Chondrocyte (in vitro differentiated cells): ENCODE results near the gene STARD3. TPM values are rescaled to one million over a fixed set of nuclear protein-coding genes. Genes with fewer than 3 reads are reported as not detected.

Experiments used
- DNase-seq: peaks from one replicate; pipeline ENCODE4 v3.0.0; 2021; ENCODE audit warnings: mixed read lengths, low spot score
- H3K27ac Mint-ChIP-seq: one replicate; pipeline ENCODE4 v1.8.0; 2021; ENCODE audit warnings: mild to moderate bottlenecking, moderate library complexity, mixed read lengths; ENCODE audit not compliant: unreplicated experiment
- H3K27me3 Mint-ChIP-seq: 2 replicates; pipeline ENCODE4 v1.8.0; 2021; ENCODE audit warnings: low read depth, mixed read lengths
- H3K36me3 Mint-ChIP-seq: 2 replicates; pipeline ENCODE4 v1.8.0; 2021; ENCODE audit warnings: low read depth, mixed read lengths
- H3K4me1 Mint-ChIP-seq: 2 replicates; pipeline ENCODE4 v1.8.0; 2021; ENCODE audit warnings: low read depth, mild to moderate bottlenecking, mixed read lengths
- H3K4me3 Mint-ChIP-seq: one replicate; pipeline ENCODE4 v1.8.0; 2021; ENCODE audit warnings: mild to moderate bottlenecking, moderate library complexity, mixed read lengths; ENCODE audit not compliant: unreplicated experiment
- H3K9me3 Mint-ChIP-seq: 2 replicates; pipeline ENCODE4 v1.8.0; 2021; ENCODE audit warnings: low read depth, mixed read lengths
- CTCF ChIP-seq: fragments of 200-600 bp; sonication (generic); IDR thresholded peaks from 2 replicates; pipeline ENCODE4 v1.5.0; 2021; ENCODE audit warnings: antibody characterized with exemption, mild to moderate bottlenecking, moderate library complexity
- total RNA-seq: library from RNA; stranded (reverse); gene quantifications from 3 replicates; pipeline ENCODE4 v1.2.1, GENCODE V29; 2021

STARD3 gene
- total RNA-seq, 1 donor from 2014 or later, result 42.3 TPM

GRCh38 chr17:39632153-39632941 is 4.6 kb upstream of the STARD3 start:
- peaks cover 7% of the 10 kb centered on the region for H3K4me1 Mint-ChIP-seq
- no peak overlapping the region for H3K4me3 Mint-ChIP-seq
- no peak for DNase-seq
- H3K36me3 Mint-ChIP-seq, result no peaks in the 10 kb centered on the region
- peaks cover 25% of the 10 kb centered on the region for H3K27me3 Mint-ChIP-seq
- H3K9me3 Mint-ChIP-seq, result no peaks in the 10 kb centered on the region
- no peak overlapping the region for H3K27ac Mint-ChIP-seq
- TF ChIP-seq CTCF, result no peak

GRCh38 chr17:39633570-39634183 is 3.3 kb upstream of the STARD3 start:
- DNase-seq, result no peak
- Mint-ChIP-seq H3K4me1 (peaks cover 20% of the 10 kb centered on the region), H3K27ac (no peak overlapping the region), H3K9me3 (no peaks in the 10 kb centered on the region), H3K4me3 (no peak overlapping the region), H3K27me3 (peaks cover 17% of the 10 kb centered on the region), H3K36me3 (no peaks in the 10 kb centered on the region)
- TF ChIP-seq CTCF, result no peak

GRCh38 chr17:39634384-39634871 is 2.5 kb upstream of the STARD3 start:
- DNase-seq, result no peak
- Mint-ChIP-seq H3K4me3 (no peak overlapping the region), H3K27me3 (peaks cover 15% of the 10 kb centered on the region)

GRCh38 chr17:39635614-39636176 is 1.2 kb upstream of the STARD3 start:
- DNase-seq, result no peak
- Mint-ChIP-seq H3K27me3 (peaks cover 11% of the 10 kb centered on the region), H3K9me3 (no peaks in the 10 kb centered on the region), H3K4me3 (no peak overlapping the region), H3K36me3 (no peaks in the 10 kb centered on the region), H3K27ac (no peak overlapping the region), H3K4me1 (peaks cover 31% of the 10 kb centered on the region)
- no peak for TF ChIP-seq CTCF

More at GRCh38 chr17:39634384-39634871, 2.5 kb upstream of the STARD3 start:
- no peaks in the 10 kb centered on the region for H3K9me3 Mint-ChIP-seq
- no peaks in the 10 kb centered on the region for H3K36me3 Mint-ChIP-seq
- peaks cover 27% of the 10 kb centered on the region for H3K4me1 Mint-ChIP-seq
- TF ChIP-seq CTCF, result peak; percentile 89
- no peak overlapping the region for H3K27ac Mint-ChIP-seq

GRCh38 chr17:39636587-39636926 is 387 bp upstream of the STARD3 start:
- peaks cover 31% of the 10 kb centered on the region for H3K4me1 Mint-ChIP-seq
- no peak for TF ChIP-seq CTCF

More at GRCh38 chr17:39636587-39636926, 387 bp upstream of the STARD3 start:
- no peaks in the 10 kb centered on the region for H3K9me3 Mint-ChIP-seq
- no peak for DNase-seq
- peak overlapping the region; percentile 79 for H3K4me3 Mint-ChIP-seq
- no peaks in the 10 kb centered on the region for H3K36me3 Mint-ChIP-seq
- H3K27ac Mint-ChIP-seq, result peak overlapping the region; percentile 49
- peaks cover 5% of the 10 kb centered on the region for H3K27me3 Mint-ChIP-seq
